Adrenal gland (tissue), 5 donors: ENCODE results near the gene TTC9B.

Source experiments
- POLR2A ChIP-seq, 2 donors: fragments of 450-650 bp; IDR thresholded peaks; one replicate each; pipeline ENCODE4 v1.6.1; 2017; ENCODE audit warnings: antibody characterized with exemption in 2 of 2, mild to moderate bottlenecking in 2 of 2, moderate library complexity in 1 of 2
- TF ChIP-seq, protein P1 (sequence below), 6 experiments: fragments of 450-650 bp in 4 of 6; fragments of 200-600 bp in 2 of 6; sonication (generic) in 1 of 6; IDR thresholded peaks; 1 replicate in 5 of 6; 2 replicates in 1 of 6; pipeline versions ENCODE4 v1.5.1 to v1.8.0; 2016 to 2021; ENCODE audit warnings: antibody characterized with exemption in 6 of 6, mild to moderate bottlenecking in 2 of 6, moderate library complexity in 1 of 6
- donor health status: DM: no; HTN: no; CAD: no.

GRCh38 chr19:40254714-40255418 is 36.7 kb upstream of the TTC9B start:
- TF ChIP-seq, protein P1, sequence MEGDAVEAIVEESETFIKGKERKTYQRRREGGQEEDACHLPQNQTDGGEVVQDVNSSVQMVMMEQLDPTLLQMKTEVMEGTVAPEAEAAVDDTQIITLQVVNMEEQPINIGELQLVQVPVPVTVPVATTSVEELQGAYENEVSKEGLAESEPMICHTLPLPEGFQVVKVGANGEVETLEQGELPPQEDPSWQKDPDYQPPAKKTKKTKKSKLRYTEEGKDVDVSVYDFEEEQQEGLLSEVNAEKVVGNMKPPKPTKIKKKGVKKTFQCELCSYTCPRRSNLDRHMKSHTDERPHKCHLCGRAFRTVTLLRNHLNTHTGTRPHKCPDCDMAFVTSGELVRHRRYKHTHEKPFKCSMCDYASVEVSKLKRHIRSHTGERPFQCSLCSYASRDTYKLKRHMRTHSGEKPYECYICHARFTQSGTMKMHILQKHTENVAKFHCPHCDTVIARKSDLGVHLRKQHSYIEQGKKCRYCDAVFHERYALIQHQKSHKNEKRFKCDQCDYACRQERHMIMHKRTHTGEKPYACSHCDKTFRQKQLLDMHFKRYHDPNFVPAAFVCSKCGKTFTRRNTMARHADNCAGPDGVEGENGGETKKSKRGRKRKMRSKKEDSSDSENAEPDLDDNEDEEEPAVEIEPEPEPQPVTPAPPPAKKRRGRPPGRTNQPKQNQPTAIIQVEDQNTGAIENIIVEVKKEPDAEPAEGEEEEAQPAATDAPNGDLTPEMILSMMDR (IDR thresholded peaks at IDR 0.05), result no peak
- TF ChIP-seq POLR2A (IDR thresholded peaks at IDR 0.05), result no peak
